SK-N-SH (cell line): ENCODE data around the gene TMSB10. TPM values are rescaled to one million over a fixed set of nuclear protein-coding genes. Genes with fewer than 3 reads are reported as not detected.

Source experiments
- CTCF ChIA-PET: fragments of 300-600, 350-600 bp; formaldehyde crosslinking; extraction: SDS; loops from one replicate; lab custom pipeline; 2021; lab: Yijun Ruan, JAX
- POLR2A ChIA-PET: fragments of 350-600 bp; sonication (Branson Sonifier 250); formaldehyde crosslinking; extraction: SDS; loops from one replicate; lab custom pipeline; 2020; ENCODE audit warnings: antibody characterized with exemption, inconsistent platforms; lab: Yijun Ruan, JAX
- DNase-seq: peaks from one replicate; pipeline ENCODE4 v3.0.0; 2012
- H2AFZ ChIP-seq: fragments of 200-600 bp; sonication (generic); 2 replicates; pipeline ENCODE4 v1.8.1; 2016; ENCODE audit warnings: antibody characterized with exemption, mild to moderate bottlenecking, low read depth
- H3F3A ChIP-seq: fragments of 200-600 bp; sonication (generic); replicated peaks from 2 replicates; pipeline ENCODE3; 2016; ENCODE audit warnings: antibody characterized with exemption, mild to moderate bottlenecking; ENCODE audit not compliant: insufficient read depth
- H3K27ac ChIP-seq, 2 experiments: fragments of 200-500 bp in 1 of 2; fragments of 200-600 bp in 1 of 2; sonication (Bioruptor generic) in 1 of 2; sonication (generic), shearing (Covaris generic) in 1 of 2; 2 replicates each; pipeline versions ENCODE4 v1.5.1 to v1.6.1; 2014 to 2016; ENCODE audit warnings: low read depth in 2 of 2, inconsistent platforms in 1 of 2, low read length in 1 of 2, mild to moderate bottlenecking in 1 of 2, mixed read lengths in 1 of 2
- H3K27me3 ChIP-seq: fragments of 200-600 bp; sonication (generic), shearing (Covaris generic); 2 replicates; pipeline ENCODE4 v1.6.1; 2016; ENCODE audit warnings: mixed run types; ENCODE audit not compliant: insufficient read depth
- H3K36me3 ChIP-seq, 2 experiments: fragments of 200-500 bp in 1 of 2; fragments of 200-600 bp in 1 of 2; sonication (Bioruptor generic) in 1 of 2; sonication (generic) in 1 of 2; replicated peaks in 1 of 2; 2 replicates each; pipeline versions ENCODE3 to v1.5.1; 2014 to 2016; ENCODE audit warnings: low read length in 1 of 2, mild to moderate bottlenecking in 1 of 2; ENCODE audit not compliant: insufficient read depth in 2 of 2, control insufficient read depth in 1 of 2
- H3K4me1 ChIP-seq, 2 experiments: fragments of 200-500 bp in 1 of 2; fragments of 200-600 bp in 1 of 2; sonication (Bioruptor generic) in 1 of 2; sonication (generic), shearing (Covaris generic) in 1 of 2; 2 replicates each; pipeline versions ENCODE4 v1.5.1 to v1.6.1; 2014 to 2016; ENCODE audit warnings: low read depth in 1 of 2, low read length in 1 of 2, mixed run types in 1 of 2; ENCODE audit not compliant: insufficient read depth in 2 of 2, control insufficient read depth in 1 of 2
- H3K4me2 ChIP-seq: fragments of 200-600 bp; sonication (generic), shearing (Covaris generic); 2 replicates; pipeline ENCODE4 v1.6.1; 2017; ENCODE audit warnings: mixed run types
- H3K4me3 ChIP-seq, 2 experiments: fragments of 200-500 bp in 1 of 2; fragments of 200-600 bp in 1 of 2; sonication (Bioruptor generic) in 1 of 2; sonication (generic), shearing (Covaris generic) in 1 of 2; 2 replicates each; pipeline versions ENCODE4 v1.5.1 to v1.8.1; 2014 to 2016; ENCODE audit warnings: low read depth in 2 of 2, inconsistent platforms in 1 of 2, low read length in 1 of 2, mild to moderate bottlenecking in 1 of 2, mixed read lengths in 1 of 2, moderate library complexity in 1 of 2
- H3K79me2 ChIP-seq: fragments of 200-600 bp; sonication (generic); 2 replicates; pipeline ENCODE4 v1.8.1; 2017; ENCODE audit warnings: mild to moderate bottlenecking; ENCODE audit not compliant: insufficient read depth
- H3K9ac ChIP-seq: fragments of 200-600 bp; sonication (generic); 2 replicates; pipeline ENCODE4 v1.6.1; 2017; ENCODE audit warnings: mixed run types
- H3K9me2 ChIP-seq: fragments of 200-600 bp; sonication (generic); 2 replicates; pipeline ENCODE4 v1.6.1; 2017; ENCODE audit warnings: mixed run types
- H3K9me3 ChIP-seq: fragments of 200-600 bp; sonication (generic); 2 replicates; pipeline ENCODE4 v1.6.1; 2017; ENCODE audit warnings: mixed run types, mild to moderate bottlenecking, moderate library complexity
- H4K20me1 ChIP-seq: fragments of 200-600 bp; sonication (generic); 2 replicates; pipeline ENCODE4 v1.6.1; 2017; ENCODE audit warnings: mild to moderate bottlenecking, mixed run types; ENCODE audit not compliant: insufficient read depth
- EZH2phosphoT487 ChIP-seq: fragments of 200-600 bp; sonication (generic); IDR thresholded peaks from 2 replicates; pipeline ENCODE4 v1.6.1; 2017; ENCODE audit warnings: low read depth, mixed run types, mild to moderate bottlenecking, antibody characterized with exemption, moderate library complexity, borderline replicate concordance
- FOSL2 ChIP-seq: IDR thresholded peaks from 2 replicates; pipeline ENCODE4 v1.4.0; 2012; ENCODE audit warnings: low read depth, mild to moderate bottlenecking, moderate library complexity, borderline replicate concordance
- GABPA ChIP-seq: IDR thresholded peaks from 2 replicates; pipeline ENCODE4 v1.4.0; 2012; ENCODE audit warnings: low read depth, mild to moderate bottlenecking
- MEF2A ChIP-seq: IDR thresholded peaks from 2 replicates; pipeline ENCODE4 v1.4.0; 2012; ENCODE audit warnings: low read depth, borderline replicate concordance
- NRF1 ChIP-seq: IDR thresholded peaks from 2 replicates; pipeline ENCODE4 v1.6.1; 2012; ENCODE audit warnings: low read depth, mild to moderate bottlenecking, low read length
- YY1 ChIP-seq: IDR thresholded peaks from 2 replicates; pipeline ENCODE4 v1.4.0; 2012; ENCODE audit warnings: low read depth, mild to moderate bottlenecking
- WGBS: methylation state at CpG from one replicate; pipeline ENCODE4 v1.1.6; 2017; ENCODE audit warnings: low lambda C conversion rate; 5-methylcytosine and 5-hydroxymethylcytosine counted together
- polyA plus RNA-seq, 3 experiments: library from polyadenylated mRNA; depleted of rRNA; stranded (reverse); fragments of >200 nt; gene quantifications; 2 replicates each; pipeline ENCODE4 v1.2.3, GENCODE V29; 2012
- TF ChIP-seq, protein P1 (sequence below): IDR thresholded peaks from 2 replicates; pipeline ENCODE4 v1.6.1; 2012; ENCODE audit warnings: mild to moderate bottlenecking, low read depth, low read length, moderate library complexity

Gene TMSB10
- polyA plus RNA-seq, 1 of the 3 experiments (the other 2 are of a cell fraction): 7,920 TPM

DNA sequence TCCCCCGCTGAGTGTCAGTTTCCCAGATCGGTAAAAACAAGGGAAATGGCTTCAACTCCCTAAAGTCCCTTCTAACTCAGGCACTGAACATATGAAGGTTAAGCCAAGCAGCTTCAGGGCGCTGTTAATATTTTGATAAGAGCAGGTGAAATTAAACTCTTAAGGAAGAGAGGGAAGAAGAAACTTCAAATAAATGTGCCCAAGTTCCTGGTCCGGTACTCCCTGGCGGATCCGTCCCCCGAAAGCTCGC is 25.1 kb upstream of the TMSB10 start:
- Histone ChIP-seq H3K9me2 (no peaks in the 10 kb centered on the region), H3K79me2 (no peaks in the 10 kb centered on the region), H3K36me3 (no peaks in the 10 kb centered on the region), H3K9me3 (no peaks in the 10 kb centered on the region), H3F3A (no peaks in the 10 kb centered on the region), H4K20me1 (no peaks in the 10 kb centered on the region), H3K4me2 (peak overlapping the region; percentile 86), H3K27me3 (peaks cover 16% of the 10 kb centered on the region), H3K4me3 (peak overlapping the region; percentile 44 to 66; a peak in 3 of 4 replicates), H3K9ac (no peak overlapping the region; the same call in 1 of the 2 replicates), H2AFZ (peak overlapping the region; percentile 91), H3K27ac (no peak overlapping the region), H3K4me1 (peaks cover 2 to 12% of the 10 kb centered on the region in 2 experiments; a peak in 3 of 4 replicates)
- ChIA-PET CTCF (interaction anchor here (0.6 to 2.8 kb wide), 6 partner anchors 10 to 421 kb away, joined by 3 to 9 read pairs (median 5); partner anchors contain the start of gene SUCLG1), POLR2A (no interaction called here)
- TF ChIP-seq NRF1 (no peak), EZH2phosphoT487 (peak; percentile 60; the same call in 1 of the 2 replicates), GABPA (no peak)
- TF ChIP-seq, protein P1, sequence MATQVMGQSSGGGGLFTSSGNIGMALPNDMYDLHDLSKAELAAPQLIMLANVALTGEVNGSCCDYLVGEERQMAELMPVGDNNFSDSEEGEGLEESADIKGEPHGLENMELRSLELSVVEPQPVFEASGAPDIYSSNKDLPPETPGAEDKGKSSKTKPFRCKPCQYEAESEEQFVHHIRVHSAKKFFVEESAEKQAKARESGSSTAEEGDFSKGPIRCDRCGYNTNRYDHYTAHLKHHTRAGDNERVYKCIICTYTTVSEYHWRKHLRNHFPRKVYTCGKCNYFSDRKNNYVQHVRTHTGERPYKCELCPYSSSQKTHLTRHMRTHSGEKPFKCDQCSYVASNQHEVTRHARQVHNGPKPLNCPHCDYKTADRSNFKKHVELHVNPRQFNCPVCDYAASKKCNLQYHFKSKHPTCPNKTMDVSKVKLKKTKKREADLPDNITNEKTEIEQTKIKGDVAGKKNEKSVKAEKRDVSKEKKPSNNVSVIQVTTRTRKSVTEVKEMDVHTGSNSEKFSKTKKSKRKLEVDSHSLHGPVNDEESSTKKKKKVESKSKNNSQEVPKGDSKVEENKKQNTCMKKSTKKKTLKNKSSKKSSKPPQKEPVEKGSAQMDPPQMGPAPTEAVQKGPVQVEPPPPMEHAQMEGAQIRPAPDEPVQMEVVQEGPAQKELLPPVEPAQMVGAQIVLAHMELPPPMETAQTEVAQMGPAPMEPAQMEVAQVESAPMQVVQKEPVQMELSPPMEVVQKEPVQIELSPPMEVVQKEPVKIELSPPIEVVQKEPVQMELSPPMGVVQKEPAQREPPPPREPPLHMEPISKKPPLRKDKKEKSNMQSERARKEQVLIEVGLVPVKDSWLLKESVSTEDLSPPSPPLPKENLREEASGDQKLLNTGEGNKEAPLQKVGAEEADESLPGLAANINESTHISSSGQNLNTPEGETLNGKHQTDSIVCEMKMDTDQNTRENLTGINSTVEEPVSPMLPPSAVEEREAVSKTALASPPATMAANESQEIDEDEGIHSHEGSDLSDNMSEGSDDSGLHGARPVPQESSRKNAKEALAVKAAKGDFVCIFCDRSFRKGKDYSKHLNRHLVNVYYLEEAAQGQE: no peak
- WGBS: 4% methylated on average over 8 of the region's 8 CpGs
- DNase-seq: no peak

DNA sequence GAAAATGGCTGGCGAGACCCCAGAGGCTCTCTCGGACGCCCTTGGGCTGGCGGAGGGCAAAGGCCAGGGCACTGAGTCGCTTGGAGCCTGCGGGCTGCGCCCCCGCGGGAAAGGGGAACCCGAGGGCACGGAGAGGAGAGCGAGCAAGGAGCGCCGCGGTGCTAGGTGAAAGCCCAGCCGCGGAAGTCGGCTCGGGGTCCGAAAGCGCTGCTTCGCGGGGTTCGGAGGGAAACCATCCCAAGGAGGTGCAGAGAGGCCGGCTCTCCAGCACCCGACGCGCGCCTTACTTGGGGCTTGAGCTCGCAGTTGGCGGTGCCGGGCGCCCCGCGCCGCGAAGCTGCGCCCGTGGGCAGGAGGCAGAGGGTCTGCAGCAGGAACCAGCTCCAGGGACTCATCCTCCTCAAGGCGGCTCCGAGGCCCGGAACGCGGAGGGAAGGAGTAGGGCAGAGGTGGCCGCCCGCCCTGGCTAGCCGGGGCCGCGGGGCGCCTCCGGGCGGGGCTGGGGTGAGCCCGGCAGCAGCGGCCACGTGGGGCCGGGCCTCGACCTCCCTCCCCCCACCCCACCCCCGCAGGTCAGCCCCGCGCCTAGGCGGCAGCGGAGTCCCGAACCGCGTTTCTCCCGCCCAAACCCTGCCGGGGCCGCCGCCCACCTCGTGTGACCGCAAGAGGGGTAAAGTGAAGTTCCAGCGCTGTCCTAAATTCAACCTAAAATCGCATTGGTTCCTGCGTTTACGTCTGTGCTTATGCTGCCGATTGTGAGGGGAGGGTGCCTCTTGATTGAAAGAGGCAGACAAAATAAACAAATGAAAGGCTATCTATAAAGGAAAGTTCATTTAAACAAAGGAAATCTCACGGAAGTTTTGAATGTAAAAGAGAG is 24.6 kb upstream of the TMSB10 start, which contains the start of gene TRABD2A:
Gene TRABD2A (minus strand): TSS at position 440 of the 877 bp plus-strand sequence. CDS start 45 bp downstream, at position 395.
- H3F3A ChIP-seq: no peaks in the 10 kb centered on the region
- TF ChIP-seq MEF2A: no peak
- no peak for TF ChIP-seq YY1
- no peak for TF ChIP-seq FOSL2
- peak; percentile 31; the same call in 1 of the 2 replicates for TF ChIP-seq EZH2phosphoT487
- H3K27ac ChIP-seq: no peak within 1 kb of the TSS
- H3K36me3 ChIP-seq: no peaks in the 10 kb centered on the region
- H3K4me2 ChIP-seq: peak within 1 kb of the TSS; percentile 86
- no peaks in the 10 kb centered on the region for H4K20me1 ChIP-seq
- POLR2A ChIA-PET: no interaction called here
- peak within 1 kb of the TSS; percentile 47; the same call in 1 of the 2 replicates for H3K9ac ChIP-seq
- peaks cover 16% of the 10 kb centered on the region for H3K27me3 ChIP-seq
- peaks cover 2 to 12% of the 10 kb centered on the region in 2 experiments; a peak in 3 of 4 replicates for H3K4me1 ChIP-seq
- no peaks in the 10 kb centered on the region for H3K9me2 ChIP-seq
- H3K79me2 ChIP-seq: no peaks in the 10 kb centered on the region
- no peaks in the 10 kb centered on the region for H3K9me3 ChIP-seq
- peak within 1 kb of the TSS; percentile 44 to 66 for H3K4me3 ChIP-seq
- peak within 1 kb of the TSS; percentile 91 for H2AFZ ChIP-seq
- DNase-seq: peak; percentile 45
- CTCF ChIA-PET: interaction anchor here (0.6 to 2.8 kb wide), 10 partner anchors 10 to 422 kb away, joined by 3 to 12 read pairs (median 5); partner anchors contain the start of gene SUCLG1
- WGBS: 2% methylated on average over 36 of the region's 77 CpGs
